HEK293 (cell line): ENCODE data around the gene BHLHA9.
A peak's percentile ranks its signal among the peaks of the same experiment; 100 is the strongest.

Experiments
- CTCF ChIA-PET: fragments of 350-600 bp; formaldehyde crosslinking; extraction: SDS; loops from one replicate; lab custom pipeline; 2021; ENCODE audit warnings: antibody characterized with exemption; lab: Yijun Ruan, JAX
- POLR2A ChIA-PET: fragments of 300-600 bp; formaldehyde crosslinking; extraction: SDS; loops from one replicate; lab custom pipeline; 2020; ENCODE audit warnings: antibody characterized with exemption, inconsistent platforms; lab: Yijun Ruan, JAX
- H3K27ac ChIP-seq: fragments of 200-500 bp; sonication (Bioruptor generic); 2 replicates; pipeline ENCODE4 v1.5.1; 2014; ENCODE audit warnings: low read depth, low read length, control low read depth, inconsistent platforms; ENCODE audit errors: extremely low read depth
- H3K36me3 ChIP-seq, 2 experiments: fragments of 200-500 bp in 1 of 2; sonication (Bioruptor generic) in 1 of 2; 1 replicate in 1 of 2; 2 replicates in 1 of 2; pipeline ENCODE4 v1.5.1; 2014 to 2017; ENCODE audit warnings: inconsistent platforms in 2 of 2, low read length in 2 of 2; ENCODE audit not compliant: control insufficient read depth in 2 of 2, insufficient read depth in 1 of 2
- H3K4me1 ChIP-seq: fragments of 200-500 bp; sonication (Bioruptor generic); 2 replicates; pipeline ENCODE4 v1.5.1; 2014; ENCODE audit warnings: mild to moderate bottlenecking, low read length, inconsistent platforms; ENCODE audit not compliant: control insufficient read depth, insufficient read depth
- H3K4me3 ChIP-seq: 2 replicates; pipeline ENCODE4 v1.5.1; 2011; ENCODE audit warnings: low read depth, mild to moderate bottlenecking, control low read depth, low read length, moderate library complexity
- H3K9me3 ChIP-seq: fragments of 200-500 bp; sonication (Bioruptor generic); 2 replicates; pipeline ENCODE4 v1.5.1; 2014; ENCODE audit warnings: low read depth, low read length, inconsistent platforms; ENCODE audit not compliant: control insufficient read depth, insufficient read depth
- BCL11A ChIP-seq: fragments of 450-650 bp; formaldehyde crosslinking; IDR thresholded peaks from 2 replicates; pipeline ENCODE4 v1.5.1; 2016; ENCODE audit warnings: low read depth, missing biosample characterization, missing genetic modification characterization
- GFI1B ChIP-seq: fragments of 450-650 bp; formaldehyde crosslinking; IDR thresholded peaks from 2 replicates; pipeline ENCODE4 v1.5.1; 2016; ENCODE audit warnings: missing biosample characterization, missing genetic modification characterization
- GLIS1 ChIP-seq: fragments of 450-650 bp; formaldehyde crosslinking; IDR thresholded peaks from 2 replicates; pipeline ENCODE4 v1.5.1; 2016; ENCODE audit warnings: missing biosample characterization, missing genetic modification characterization
- KLF10 ChIP-seq: fragments of 450-650 bp; IDR thresholded peaks from 2 replicates; pipeline ENCODE4 v1.5.1; 2018; ENCODE audit warnings: missing biosample characterization, mild to moderate bottlenecking, missing genetic modification characterization
- KLF17 ChIP-seq: fragments of 450-650 bp; formaldehyde crosslinking; IDR thresholded peaks from 2 replicates; pipeline ENCODE4 v1.5.1; 2016; ENCODE audit warnings: missing biosample characterization, missing genetic modification characterization
- MEIS1 ChIP-seq: sonication (generic); formaldehyde crosslinking; IDR thresholded peaks from 2 replicates; pipeline ENCODE4 v1.8.1; 2022; ENCODE audit warnings: missing genetic modification reagents, mild to moderate bottlenecking, borderline replicate concordance
- OVOL3 ChIP-seq: fragments of 450-650 bp; formaldehyde crosslinking; IDR thresholded peaks from 2 replicates; pipeline ENCODE4 v1.5.1; 2016; ENCODE audit warnings: missing biosample characterization, missing genetic modification characterization
- RBAK ChIP-seq: fragments of 450-650 bp; formaldehyde crosslinking; IDR thresholded peaks from 2 replicates; pipeline ENCODE4 v1.5.1; 2016; ENCODE audit warnings: missing biosample characterization, missing genetic modification characterization
- SCRT1 ChIP-seq: fragments of 450-650 bp; formaldehyde crosslinking; IDR thresholded peaks from 2 replicates; pipeline ENCODE4 v1.5.1; 2016; ENCODE audit warnings: missing biosample characterization, missing genetic modification characterization, borderline replicate concordance
- TRIM28 ChIP-seq: IDR thresholded peaks from 2 replicates; pipeline ENCODE4 v1.6.1; 2011; ENCODE audit warnings: low read length, control low read depth, borderline replicate concordance
- ZBTB26 ChIP-seq: fragments of 450-650 bp; formaldehyde crosslinking; optimal IDR thresholded peaks from 2 replicates; pipeline ENCODE3; 2016; ENCODE audit warnings: missing biosample characterization, mild to moderate bottlenecking, missing genetic modification characterization
- ZBTB44 ChIP-seq: fragments of 450-650 bp; IDR thresholded peaks from 2 replicates; pipeline ENCODE4 v1.5.1; 2018; ENCODE audit warnings: missing biosample characterization, mild to moderate bottlenecking, missing genetic modification characterization
- ZBTB6 ChIP-seq: fragments of 450-650 bp; formaldehyde crosslinking; IDR thresholded peaks from 2 replicates; pipeline ENCODE4 v1.5.1; 2017; ENCODE audit warnings: missing biosample characterization, missing genetic modification characterization
- ZFHX2 ChIP-seq: fragments of 450-650 bp; formaldehyde crosslinking; conservative IDR thresholded peaks from 2 replicates; pipeline ENCODE4 v1.5.1; 2016; ENCODE audit warnings: missing biosample characterization, missing genetic modification characterization
- ZNF10 ChIP-seq: fragments of 450-650 bp; formaldehyde crosslinking; IDR thresholded peaks from 2 replicates; pipeline ENCODE4 v1.5.1; 2017; ENCODE audit warnings: missing biosample characterization, missing genetic modification characterization
- ZNF112 ChIP-seq: fragments of 450-650 bp; formaldehyde crosslinking; IDR thresholded peaks from 2 replicates; pipeline ENCODE4 v1.5.0; 2017; ENCODE audit warnings: missing biosample characterization, missing genetic modification characterization
- ZNF157 ChIP-seq: fragments of 450-650 bp; formaldehyde crosslinking; IDR thresholded peaks from 2 replicates; pipeline ENCODE4 v1.5.1; 2016; ENCODE audit warnings: missing biosample characterization, missing genetic modification characterization
- ZNF239 ChIP-seq: fragments of 450-650 bp; formaldehyde crosslinking; IDR thresholded peaks from 2 replicates; pipeline ENCODE4 v1.5.1; 2016; ENCODE audit warnings: missing biosample characterization, missing genetic modification characterization
- ZNF26 ChIP-seq: fragments of 450-650 bp; formaldehyde crosslinking; IDR thresholded peaks from 2 replicates; pipeline ENCODE4 v1.5.1; 2016; ENCODE audit warnings: missing biosample characterization, missing genetic modification characterization
- ZNF266 ChIP-seq: fragments of 450-650 bp; formaldehyde crosslinking; IDR thresholded peaks from 2 replicates; pipeline ENCODE4 v1.5.1; 2016; ENCODE audit warnings: missing biosample characterization, missing genetic modification characterization, low read depth
- ZNF311 ChIP-seq: fragments of 450-650 bp; formaldehyde crosslinking; IDR thresholded peaks from 2 replicates; pipeline ENCODE4 v1.5.1; 2017; ENCODE audit warnings: missing biosample characterization, missing genetic modification characterization, borderline replicate concordance
- ZNF37A ChIP-seq: fragments of 450-650 bp; IDR thresholded peaks from 2 replicates; pipeline ENCODE4 v1.5.1; 2018; ENCODE audit warnings: missing biosample characterization, missing genetic modification characterization
- ZNF394 ChIP-seq: fragments of 450-650 bp; formaldehyde crosslinking; IDR thresholded peaks from 2 replicates; pipeline ENCODE4 v1.5.1; 2016; ENCODE audit warnings: missing biosample characterization, missing genetic modification characterization, mild to moderate bottlenecking, moderate library complexity, borderline replicate concordance
- ZNF529 ChIP-seq: fragments of 450-650 bp; formaldehyde crosslinking; IDR thresholded peaks from 2 replicates; pipeline ENCODE4 v1.5.1; 2017; ENCODE audit warnings: missing genetic modification characterization, missing biosample characterization; ENCODE audit not compliant: insufficient replicate concordance
- ZNF555 ChIP-seq: fragments of 450-650 bp; formaldehyde crosslinking; conservative IDR thresholded peaks from 2 replicates; pipeline ENCODE4 v1.5.1; 2017; ENCODE audit warnings: missing biosample characterization, mild to moderate bottlenecking, missing genetic modification characterization, inconsistent platforms
- ZNF561 ChIP-seq: fragments of 450-650 bp; IDR thresholded peaks from 2 replicates; pipeline ENCODE4 v1.5.1; 2018; ENCODE audit warnings: missing biosample characterization, missing genetic modification characterization, borderline replicate concordance
- ZNF571 ChIP-seq: fragments of 450-650 bp; formaldehyde crosslinking; IDR thresholded peaks from 2 replicates; pipeline ENCODE4 v1.5.0; 2017; ENCODE audit warnings: missing biosample characterization, missing genetic modification characterization
- ZNF580 ChIP-seq: fragments of 450-650 bp; formaldehyde crosslinking; IDR thresholded peaks from 2 replicates; pipeline ENCODE4 v1.5.1; 2016; ENCODE audit warnings: missing biosample characterization, missing genetic modification characterization
- ZNF610 ChIP-seq: fragments of 450-650 bp; formaldehyde crosslinking; IDR thresholded peaks from 2 replicates; pipeline ENCODE4 v1.5.1; 2016; ENCODE audit warnings: missing biosample characterization, missing genetic modification characterization, borderline replicate concordance
- ZNF658 ChIP-seq: fragments of 450-650 bp; formaldehyde crosslinking; IDR thresholded peaks from 2 replicates; pipeline ENCODE4; 2016; ENCODE audit warnings: missing biosample characterization, missing genetic modification characterization
- ZNF707 ChIP-seq: fragments of 450-650 bp; formaldehyde crosslinking; IDR thresholded peaks from 2 replicates; pipeline ENCODE4 v1.5.1; 2016; ENCODE audit warnings: missing biosample characterization, missing genetic modification characterization
- ZNF785 ChIP-seq: fragments of 450-650 bp; formaldehyde crosslinking; IDR thresholded peaks from 2 replicates; pipeline ENCODE4 v1.5.1; 2016; ENCODE audit warnings: missing biosample characterization, missing genetic modification characterization

Gene BHLHA9

GRCh38 chr17:1251866-1252608, 18.2 kb upstream of the BHLHA9 start:
- Histone ChIP-seq H3K36me3 (no peaks in the 10 kb centered on the region), H3K9me3 (no peaks in the 10 kb centered on the region), H3K27ac (0 out of 2 replicates have a peak overlapping the region, but pooled peaks have one; percentile 0), H3K4me3 (no peak overlapping the region), H3K4me1 (peaks cover 6% of the 10 kb centered on the region)
- POLR2A ChIA-PET: interaction anchor here (1.0 kb wide), 1 partner anchor 24 kb away, joined by 3 read pairs; no protein-coding TSS in a partner anchor
- CTCF ChIA-PET: interaction anchor here (0.7 to 1.2 kb wide), 2 partner anchors 64 to 87 kb away, joined by 3 to 8 read pairs; no protein-coding TSS in a partner anchor
- TF ChIP-seq OVOL3 (tag by site-specific recombination) (peak; percentile 82), ZNF239 (tag by site-specific recombination) (no peak), ZNF394 (tag by site-specific recombination) (peak; percentile 34; the same call in 1 of the 2 replicates), BCL11A (no peak), KLF10 (tag by site-specific recombination) (peak; percentile 42), SCRT1 (tag by site-specific recombination) (no peak), ZNF658 (tag by site-specific recombination) (no peak), ZBTB6 (tag by site-specific recombination) (no peak), GFI1B (tag by site-specific recombination) (no peak), ZBTB44 (peak; percentile 39; the same call in 1 of the 2 replicates), MEIS1 (no peak), ZNF571 (no peak), ZBTB26 (tag by site-specific recombination) (no peak), ZNF561 (tag by site-specific recombination) (peak; percentile 81), ZNF610 (0 out of 2 replicates have a peak, but pooled peaks have one; percentile 21), ZFHX2 (tag by site-specific recombination) (peak; percentile 94), ZNF580 (tag by site-specific recombination) (no peak), ZNF785 (tag by site-specific recombination) (no peak), ZNF529 (tag by site-specific recombination) (no peak), GLIS1 (peak; percentile 39; the same call in 1 of the 2 replicates), ZNF26 (tag by site-specific recombination) (no peak), TRIM28 (no peak), ZNF266 (tag by site-specific recombination) (no peak), ZNF112 (tag by site-specific recombination) (no peak), RBAK (tag by site-specific recombination) (no peak), ZNF707 (tag by site-specific recombination) (no peak), ZNF10 (tag by site-specific recombination) (no peak), ZNF555 (tag by site-specific recombination) (no peak), KLF17 (tag by site-specific recombination) (peak; percentile 43; the same call in 1 of the 2 replicates), ZNF311 (tag by site-specific recombination) (no peak), ZNF157 (no peak), ZNF37A (tag by site-specific recombination) (no peak)
